Activated CD4-positive, CD25-positive, alpha-beta regulatory T cell (primary cell): ENCODE data around the gene SFT2D3.

Experiments
- DNase-seq, 4 experiments: peaks; one replicate each; lab custom pipeline; 2025; lab: John Stamatoyannopoulos, UW

SFT2D3 gene

GRCh38 chr2:127701193-127701650 lies at the start of gene SFT2D3:
Gene SFT2D3 (plus strand): TSS chr2:127701497. CDS start chr2:127701529, 32 bp downstream.
- DNase-seq: peak; percentile 70 to 87 (median 80)

- DNase-seq: no peak
Observed at GRCh38 chr2:127651971-127652550, 49.2 kb upstream of the SFT2D3 start.

- no peak for DNase-seq
Observed at GRCh38 chr2:127652786-127653357, 48.4 kb upstream of the SFT2D3 start.

- DNase-seq: no peak
Observed at GRCh38 chr2:127653421-127654083, 47.7 kb upstream of the SFT2D3 start.

DNA sequence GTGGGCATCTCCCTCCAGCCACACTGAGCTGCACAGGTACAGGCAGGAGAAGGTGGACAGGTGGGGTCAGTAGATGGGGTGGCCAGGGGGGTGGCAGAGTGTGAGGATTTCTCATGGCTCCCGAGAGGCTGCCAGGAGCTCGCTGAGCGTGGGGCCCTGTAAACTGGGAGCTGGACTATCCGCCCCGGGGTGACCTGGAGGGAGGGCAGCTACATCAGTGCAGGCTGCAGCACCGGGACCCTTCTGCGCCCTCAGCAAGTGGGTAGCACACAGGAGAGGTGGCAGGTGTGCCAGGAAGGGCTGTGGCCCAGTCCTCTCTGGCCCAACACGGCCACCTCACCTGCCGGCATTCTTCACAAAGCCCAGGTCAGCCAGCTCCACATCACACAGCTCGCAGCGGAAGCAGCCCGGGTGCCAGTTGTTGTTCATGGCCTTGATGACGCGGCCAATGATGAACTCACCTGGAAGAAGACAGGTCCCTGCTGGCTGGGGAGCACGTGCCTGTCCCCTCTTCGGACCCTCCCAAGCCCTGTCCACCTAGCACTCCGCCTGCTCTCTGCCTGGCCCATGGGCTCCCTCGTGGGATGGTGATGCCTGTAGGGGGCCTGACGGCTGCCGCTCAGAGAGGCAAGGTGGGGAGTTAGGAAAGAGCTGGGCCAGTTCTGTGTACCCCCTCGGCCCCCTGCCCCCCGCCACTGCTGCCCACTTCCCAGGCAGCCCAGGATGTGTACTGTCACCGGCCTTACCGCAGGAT lies 47.0 kb upstream of the SFT2D3 start:
- DNase-seq: no peak

- no peak for DNase-seq
Observed at GRCh38 chr2:127654838-127655175, 46.5 kb upstream of the SFT2D3 start.

- no peak for DNase-seq
Observed at GRCh38 chr2:127655209-127656073, 45.9 kb upstream of the SFT2D3 start.

GRCh38 chr2:127656569-127657231 lies 44.6 kb upstream of the SFT2D3 start:
- no peak for DNase-seq

- no peak for DNase-seq
Observed at GRCh38 chr2:127657232-127657595, 44.1 kb upstream of the SFT2D3 start.

GRCh38 chr2:127658146-127658545 lies 43.2 kb upstream of the SFT2D3 start:
- no peak for DNase-seq

DNA sequence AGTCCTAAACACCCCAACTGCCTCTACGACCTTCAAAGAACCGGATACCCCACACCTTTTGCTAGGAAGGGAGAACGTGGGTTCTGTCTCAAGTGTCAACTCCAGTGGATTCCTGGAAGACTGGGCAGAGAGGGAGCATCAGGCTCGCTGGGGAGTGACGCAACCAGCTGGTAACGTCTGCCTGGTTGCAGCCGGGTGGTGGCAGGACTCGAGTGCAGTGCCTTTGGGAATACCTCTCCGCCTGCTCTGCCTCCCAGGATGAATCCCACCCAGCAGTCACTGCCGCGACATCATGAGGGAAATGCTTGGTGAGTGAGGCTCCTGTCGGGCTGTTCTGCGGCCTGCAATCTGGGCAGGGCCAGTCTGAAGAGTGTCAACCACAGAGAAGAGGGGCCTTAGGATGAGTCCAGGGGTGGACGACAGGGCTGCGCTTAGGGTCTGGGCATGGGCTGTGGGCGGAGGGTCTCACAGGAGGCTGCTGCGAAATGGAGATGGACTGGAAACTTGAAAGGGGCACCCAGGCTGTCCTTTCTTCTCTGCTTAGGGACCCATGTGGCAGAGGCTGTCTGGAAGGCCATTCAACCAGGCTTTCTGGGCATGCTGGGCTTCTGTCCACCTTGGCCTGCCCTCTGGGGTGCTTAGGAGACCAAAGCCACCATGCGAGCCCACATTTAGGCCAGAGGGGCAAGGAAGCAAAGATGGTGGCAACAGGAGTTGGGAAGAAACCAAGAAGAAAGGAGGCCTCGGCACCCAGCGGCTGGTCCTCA lies 42.5 kb upstream of the SFT2D3 start:
- DNase-seq: no peak

- no peak for DNase-seq
Observed at GRCh38 chr2:127659408-127660290, 41.6 kb upstream of the SFT2D3 start.

- no peak for DNase-seq
Observed at GRCh38 chr2:127660291-127660578, 41.1 kb upstream of the SFT2D3 start.

DNA sequence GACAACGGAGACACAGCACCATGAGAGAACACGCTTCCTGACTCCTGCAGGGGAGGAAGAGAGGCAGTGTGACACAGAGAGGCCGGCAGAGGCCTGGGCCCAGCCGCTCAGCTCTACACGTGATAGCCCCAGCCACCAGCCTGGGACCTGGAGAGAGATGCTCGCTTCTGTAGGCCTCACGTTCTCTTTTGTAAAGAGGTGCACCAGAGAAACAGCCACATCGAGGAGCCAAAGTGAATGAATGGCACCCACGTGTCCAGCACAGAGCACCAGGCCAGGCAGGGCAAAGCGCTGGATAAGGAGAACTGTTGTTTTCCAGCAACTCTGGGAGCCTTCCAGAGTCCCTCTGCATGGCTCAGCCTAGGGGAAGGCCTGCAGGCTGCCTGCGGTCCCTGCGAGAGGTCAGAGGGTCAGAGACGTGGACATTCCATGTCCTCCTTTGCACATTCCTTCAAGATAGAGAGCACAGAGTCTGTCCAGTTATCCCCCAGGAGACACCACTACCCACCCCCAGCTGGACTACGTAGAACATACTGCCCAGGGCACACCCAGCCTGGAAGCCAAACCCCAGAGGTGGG lies 40.1 kb upstream of the SFT2D3 start:
- no peak for DNase-seq

- no peak for DNase-seq
Observed at GRCh38 chr2:127661949-127662510, 39.3 kb upstream of the SFT2D3 start.

DNA sequence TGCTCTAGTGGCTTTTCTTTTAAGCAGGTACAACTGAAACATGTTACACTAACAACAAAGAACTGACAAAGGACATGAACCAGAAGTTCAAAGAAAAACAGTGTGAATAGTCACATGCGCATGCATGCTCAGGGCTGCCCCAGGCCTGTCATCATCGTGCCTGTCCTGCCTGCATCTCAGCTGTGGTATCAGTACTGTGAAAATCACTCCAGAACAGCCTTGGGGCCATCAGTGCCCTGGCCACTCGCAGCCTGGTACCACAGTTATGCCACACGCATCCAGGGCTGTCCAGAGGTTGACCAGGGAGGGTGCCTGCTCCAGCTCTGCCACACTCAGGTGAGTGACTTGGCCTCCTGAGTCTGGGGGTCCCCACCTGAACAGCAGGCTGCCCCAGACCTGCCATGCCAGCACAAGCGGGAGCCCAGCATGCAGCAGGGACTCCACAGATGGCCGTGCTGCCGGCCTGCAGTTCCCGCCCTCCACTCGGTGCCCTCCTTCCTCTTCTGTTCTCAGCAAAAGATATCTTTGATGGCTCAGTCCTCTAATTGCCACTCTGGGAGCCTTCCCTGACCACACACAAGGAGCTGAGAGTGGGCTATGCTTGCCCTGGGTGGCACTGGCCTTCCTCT lies 38.2 kb upstream of the SFT2D3 start:
- DNase-seq: no peak

- no peak for DNase-seq
Observed at GRCh38 chr2:127663566-127664064, 37.7 kb upstream of the SFT2D3 start.
